ENCODE measurements around the gene ZNF592.

GRCh38 chr15:84827246-84827645, 78.9 kb downstream of the ZNF592 start:
- TF ChIP-seq CTCF (IDR thresholded peaks at IDR 0.05) (no peak), POLR2A (IDR thresholded peaks at IDR 0.05) (no peak)
